HepG2 (cell line): ENCODE measurements around the gene BHLHE23. TPM values are rescaled to one million over a fixed set of nuclear protein-coding genes. Genes with fewer than 3 reads are reported as not detected.

Experiments used
- AFF4 ChIP-seq: sonication (generic); formaldehyde crosslinking; IDR thresholded peaks from 2 replicates; pipeline ENCODE4 v1.4.0; 2020; ENCODE audit warnings: missing genetic modification reagents
- FOXA3 ChIP-seq: IDR thresholded peaks from 2 replicates; pipeline ENCODE4 v1.6.1; 2016; ENCODE audit warnings: missing genetic modification reagents, missing compliant biosample characterization
- FOXM1 ChIP-seq: sonication (generic); formaldehyde crosslinking; IDR thresholded peaks from 2 replicates; pipeline ENCODE4 v1.5.0; 2020; ENCODE audit warnings: missing genetic modification reagents
- GABPA ChIP-seq, 2 experiments: IDR thresholded peaks; 2 replicates each; pipeline ENCODE4 v1.6.1; 2011 to 2016; ENCODE audit warnings: low read depth in 2 of 2, low read length in 1 of 2, missing biosample characterization in 1 of 2, missing genetic modification characterization in 1 of 2
- HHEX ChIP-seq: IDR thresholded peaks from 2 replicates; pipeline ENCODE4 v1.6.1; 2016; ENCODE audit warnings: control low read depth
- HIVEP1 ChIP-seq: sonication (generic); formaldehyde crosslinking; IDR thresholded peaks from 2 replicates; pipeline ENCODE4 v1.4.0; 2020; ENCODE audit warnings: mild to moderate bottlenecking, missing genetic modification reagents
- HNRNPL ChIP-seq: fragments of 200-400 bp; formaldehyde crosslinking; IDR thresholded peaks from 2 replicates; pipeline ENCODE4 v1.6.1; 2017; ENCODE audit warnings: mild to moderate bottlenecking, low read depth, low read length
- MAZ ChIP-seq, 2 experiments: sonication (generic) in 1 of 2; formaldehyde crosslinking in 1 of 2; IDR thresholded peaks; 2 replicates each; pipeline versions ENCODE4 v1.5.0 to v1.6.1; 2012 to 2020; ENCODE audit warnings: low read depth in 2 of 2, mild to moderate bottlenecking in 2 of 2, borderline replicate concordance in 1 of 2, improper control_type of control experiment in 1 of 2, low read length in 1 of 2, missing genetic modification reagents in 1 of 2, moderate library complexity in 1 of 2
- SATB2 ChIP-seq: sonication (generic); formaldehyde crosslinking; IDR thresholded peaks from 2 replicates; pipeline ENCODE4 v1.5.0; 2020; ENCODE audit warnings: missing genetic modification reagents
- TGIF2 ChIP-seq: IDR thresholded peaks from 2 replicates; pipeline ENCODE4 v1.6.1; 2016; ENCODE audit warnings: control low read depth, missing compliant biosample characterization
- ZFY ChIP-seq: sonication (generic); formaldehyde crosslinking; IDR thresholded peaks from 2 replicates; pipeline ENCODE4 v1.4.0; 2020; ENCODE audit warnings: missing genetic modification reagents
- ZNF101 ChIP-seq: sonication (generic); formaldehyde crosslinking; IDR thresholded peaks from 2 replicates; pipeline ENCODE4 v1.4.0; 2020; ENCODE audit warnings: mild to moderate bottlenecking, low read depth, missing genetic modification reagents, borderline replicate concordance
- ZNF121 ChIP-seq: sonication (generic); formaldehyde crosslinking; IDR thresholded peaks from 2 replicates; pipeline ENCODE4 v1.5.0; 2020; ENCODE audit warnings: mild to moderate bottlenecking, missing genetic modification reagents
- ZNF30 ChIP-seq: sonication (generic); formaldehyde crosslinking; IDR thresholded peaks from 2 replicates; pipeline ENCODE4 v1.5.0; 2020; ENCODE audit warnings: mild to moderate bottlenecking, missing genetic modification reagents
- ZNF556 ChIP-seq: sonication (generic); formaldehyde crosslinking; IDR thresholded peaks from 2 replicates; pipeline ENCODE4 v1.4.0; 2020; ENCODE audit warnings: mild to moderate bottlenecking, missing genetic modification reagents, borderline replicate concordance
- ZNF670 ChIP-seq: sonication (generic); formaldehyde crosslinking; IDR thresholded peaks from 2 replicates; pipeline ENCODE4 v1.8.0; 2022; ENCODE audit warnings: mild to moderate bottlenecking, missing genetic modification reagents, borderline replicate concordance
- ZNF7 ChIP-seq: IDR thresholded peaks from 2 replicates; pipeline ENCODE4 v1.6.1; 2016; ENCODE audit warnings: missing biosample characterization, missing genetic modification reagents
- polyA plus RNA-seq, 8 experiments: library from polyadenylated mRNA; depleted of rRNA in 3 of 8; stranded (reverse) in 7 of 8; unstranded in 1 of 8; fragments of >200 nt; fragmentation: Illumina TruSeq in 4 of 8; extraction: Trizol in 4 of 8; gene quantifications; 2 replicates each; pipeline versions ENCODE4 v1.2.1 to v1.2.3, GENCODE V29; 2011 to 2016; ENCODE audit warnings: low read depth in 4 of 8, missing spikeins in 1 of 8, mixed read lengths in 1 of 8; ENCODE audit not compliant: insufficient read depth in 1 of 8
- total RNA-seq, 5 experiments: library from RNA; depleted of rRNA; stranded (reverse); fragments of >200 nt; fragmentation: Illumina TruSeq; extraction: Trizol; gene quantifications; 2 replicates each; pipeline ENCODE4 v1.2.3, GENCODE V29; 2016; ENCODE audit warnings: low read depth in 1 of 5
- TF ChIP-seq, protein P1 (sequence below): sonication (generic); formaldehyde crosslinking; IDR thresholded peaks from 2 replicates; pipeline ENCODE4 v1.5.1; 2020; ENCODE audit warnings: mild to moderate bottlenecking, missing genetic modification reagents, borderline replicate concordance
- TF ChIP-seq, protein P2 (sequence below): sonication (generic); formaldehyde crosslinking; IDR thresholded peaks from 2 replicates; pipeline ENCODE4 v1.5.1; 2020; ENCODE audit warnings: missing genetic modification reagents, mild to moderate bottlenecking, borderline replicate concordance
- TF ChIP-seq, protein P3 (sequence below): sonication (generic); formaldehyde crosslinking; IDR thresholded peaks from 2 replicates; pipeline ENCODE4 v1.5.0; 2020; ENCODE audit warnings: missing genetic modification reagents, mild to moderate bottlenecking, borderline replicate concordance
- TF ChIP-seq, protein P4 (sequence below): sonication (generic); formaldehyde crosslinking; IDR thresholded peaks from 2 replicates; pipeline ENCODE4 v1.8.1; 2023; ENCODE audit warnings: missing genetic modification reagents, mild to moderate bottlenecking, borderline replicate concordance

The BHLHE23 gene
- total and polyA plus RNA-seq, 2 of the 13 experiments (the other 11 are each of a cell fraction or from before 2014, with no cell fraction given): not detected

DNA sequence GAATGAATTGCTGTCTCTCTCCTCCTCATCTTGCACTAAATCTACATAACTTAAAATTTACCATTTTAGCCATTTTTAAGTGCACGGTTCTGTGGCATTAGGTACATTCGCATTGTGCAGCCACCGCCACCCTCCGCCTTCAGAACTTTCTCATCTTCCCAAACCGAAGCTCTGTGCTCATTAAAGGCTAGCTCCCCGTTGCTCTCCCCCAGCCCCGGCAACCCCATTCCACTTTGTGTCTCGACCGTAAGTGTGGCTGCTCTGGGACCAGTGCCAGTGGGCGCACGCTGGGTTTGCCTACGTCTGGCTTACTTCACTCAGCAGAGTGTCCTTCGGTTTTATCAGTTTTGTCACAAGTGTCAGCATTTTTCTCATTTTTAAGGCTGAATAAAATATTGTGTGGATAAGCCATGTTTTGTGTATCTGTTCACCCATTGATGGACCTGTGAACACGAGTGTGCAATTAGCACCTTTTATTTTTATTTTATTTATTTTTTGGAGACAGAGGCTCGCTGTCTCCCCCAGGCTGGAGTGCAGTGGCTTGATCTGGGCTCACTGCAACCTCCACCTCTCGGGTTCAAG is 37.5 kb downstream of the BHLHE23 start (continued):
- TF ChIP-seq, protein P1, sequence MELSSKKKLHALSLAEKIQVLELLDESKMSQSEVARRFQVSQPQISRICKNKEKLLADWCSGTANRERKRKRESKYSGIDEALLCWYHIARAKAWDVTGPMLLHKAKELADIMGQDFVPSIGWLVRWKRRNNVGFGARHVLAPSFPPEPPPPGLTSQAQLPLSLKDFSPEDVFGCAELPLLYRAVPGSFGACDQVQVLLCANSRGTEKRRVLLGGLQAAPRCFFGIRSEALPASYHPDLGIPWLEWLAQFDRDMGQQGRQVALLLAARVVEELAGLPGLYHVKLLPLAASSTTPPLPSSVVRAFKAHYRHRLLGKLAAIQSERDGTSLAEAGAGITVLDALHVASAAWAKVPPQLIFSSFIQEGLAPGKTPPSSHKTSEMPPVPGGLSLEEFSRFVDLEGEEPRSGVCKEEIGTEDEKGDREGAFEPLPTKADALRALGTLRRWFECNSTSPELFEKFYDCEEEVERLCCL (CRISPR knock-in tag): peak; percentile 54; the same call in 1 of the 2 replicates
- TF ChIP-seq, protein P2, sequence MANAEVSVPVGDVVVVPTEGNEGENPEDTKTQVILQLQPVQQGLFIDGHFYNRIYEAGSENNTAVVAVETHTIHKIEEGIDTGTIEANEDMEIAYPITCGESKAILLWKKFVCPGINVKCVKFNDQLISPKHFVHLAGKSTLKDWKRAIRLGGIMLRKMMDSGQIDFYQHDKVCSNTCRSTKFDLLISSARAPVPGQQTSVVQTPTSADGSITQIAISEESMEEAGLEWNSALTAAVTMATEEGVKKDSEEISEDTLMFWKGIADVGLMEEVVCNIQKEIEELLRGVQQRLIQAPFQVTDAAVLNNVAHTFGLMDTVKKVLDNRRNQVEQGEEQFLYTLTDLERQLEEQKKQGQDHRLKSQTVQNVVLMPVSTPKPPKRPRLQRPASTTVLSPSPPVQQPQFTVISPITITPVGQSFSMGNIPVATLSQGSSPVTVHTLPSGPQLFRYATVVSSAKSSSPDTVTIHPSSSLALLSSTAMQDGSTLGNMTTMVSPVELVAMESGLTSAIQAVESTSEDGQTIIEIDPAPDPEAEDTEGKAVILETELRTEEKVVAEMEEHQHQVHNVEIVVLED (CRISPR knock-in tag): no peak
- no peak for TF ChIP-seq ZNF670 (CRISPR knock-in tag)
- no peak for TF ChIP-seq ZNF30 (CRISPR knock-in tag)
- 0 out of 2 replicates have a peak, but pooled peaks have one; percentile 15 for TF ChIP-seq MAZ (IDR thresholded peaks at IDR 0.05; ENCODE audit: borderline replicate concordance, low read depth, low read length)
- no peak for TF ChIP-seq MAZ (CRISPR knock-in tag; IDR thresholded peaks at IDR 0.05; ENCODE audit: low read depth)
- no peak for TF ChIP-seq HNRNPL
- TF ChIP-seq, protein P3, sequence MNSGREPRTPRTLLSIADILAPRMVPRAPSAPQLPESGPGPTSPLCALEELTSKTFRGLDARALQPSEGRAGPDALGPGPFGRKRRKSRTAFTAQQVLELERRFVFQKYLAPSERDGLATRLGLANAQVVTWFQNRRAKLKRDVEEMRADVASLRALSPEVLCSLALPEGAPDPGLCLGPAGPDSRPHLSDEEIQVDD: no peak
- 0 out of 2 replicates have a peak, but pooled peaks have one; percentile 18 for TF ChIP-seq ZNF101
- TF ChIP-seq TGIF2 (CRISPR knock-in tag): 0 out of 2 replicates have a peak, but pooled peaks have one; percentile 12
- TF ChIP-seq GABPA (IDR thresholded peaks at IDR 0.05; ENCODE audit: low read depth, low read length): no peak
- TF ChIP-seq GABPA (CRISPR knock-in tag; IDR thresholded peaks at IDR 0.05; ENCODE audit: low read depth): no peak
- TF ChIP-seq ZNF121 (CRISPR knock-in tag): no peak
- TF ChIP-seq ZNF556 (CRISPR knock-in tag): no peak; the same call in 1 of the 2 replicates
- no peak for TF ChIP-seq AFF4 (CRISPR knock-in tag)
- no peak for TF ChIP-seq HHEX (CRISPR knock-in tag)
- TF ChIP-seq FOXA3 (CRISPR knock-in tag): 0 out of 2 replicates have a peak, but pooled peaks have one; percentile 1
- no peak for TF ChIP-seq HIVEP1 (CRISPR knock-in tag)
- TF ChIP-seq SATB2 (CRISPR knock-in tag): no peak
- TF ChIP-seq, protein P4, sequence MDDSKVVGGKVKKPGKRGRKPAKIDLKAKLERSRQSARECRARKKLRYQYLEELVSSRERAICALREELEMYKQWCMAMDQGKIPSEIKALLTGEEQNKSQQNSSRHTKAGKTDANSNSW (CRISPR knock-in tag): no peak
- TF ChIP-seq FOXM1 (CRISPR knock-in tag): no peak
- TF ChIP-seq ZFY (CRISPR knock-in tag): no peak
- TF ChIP-seq ZNF7 (CRISPR knock-in tag): no peak
